GM19395 (cell line): Measurements from ENCODE around the gene ASPRV1.

Experiments
- ATAC-seq: cut with Tn5 transposase; IDR thresholded peaks from one replicate; pipeline ENCODE4 v1.9.1; 2021; ENCODE audit warnings: mild to moderate bottlenecking, moderate library complexity; ENCODE audit not compliant: unreplicated experiment

The ASPRV1 gene

GRCh38 chr2:69943843-69944525 is 17.4 kb downstream of the ASPRV1 start:
- ATAC-seq, result no peak

GRCh38 chr2:69943000-69943842 is 18.2 kb downstream of the ASPRV1 start:
- ATAC-seq, result no peak

GRCh38 chr2:69940691-69941090 is 20.7 kb downstream of the ASPRV1 start:
- no peak for ATAC-seq

- no peak for ATAC-seq
Observed at GRCh38 chr2:69939722-69940121, 21.7 kb downstream of the ASPRV1 start.

GRCh38 chr2:69937968-69938367 is 23.5 kb downstream of the ASPRV1 start:
- ATAC-seq, result no peak

- ATAC-seq, result no peak
Observed at GRCh38 chr2:69936906-69937305, 24.5 kb downstream of the ASPRV1 start.

- no peak for ATAC-seq
Observed at GRCh38 chr2:69935011-69935410, 26.4 kb downstream of the ASPRV1 start.

- ATAC-seq, result no peak
Observed at GRCh38 chr2:69934614-69934908, 26.9 kb downstream of the ASPRV1 start.

- ATAC-seq, result no peak
Observed at GRCh38 chr2:69933839-69934613, 27.4 kb downstream of the ASPRV1 start.

- no peak for ATAC-seq
Observed at GRCh38 chr2:69933254-69933828, 28.1 kb downstream of the ASPRV1 start.

- ATAC-seq, result no peak
Observed at GRCh38 chr2:69932596-69932922, 28.9 kb downstream of the ASPRV1 start.

- ATAC-seq, result no peak
Observed at GRCh38 chr2:69931832-69932595, 29.4 kb downstream of the ASPRV1 start.

GRCh38 chr2:69926849-69927515 is 34.4 kb downstream of the ASPRV1 start:
- ATAC-seq, result no peak

- ATAC-seq, result no peak
Observed at GRCh38 chr2:69923116-69923515, 38.3 kb downstream of the ASPRV1 start.

- no peak for ATAC-seq
Observed at GRCh38 chr2:69918401-69918800, 43.0 kb downstream of the ASPRV1 start.

GRCh38 chr2:69917852-69918251 is 43.6 kb downstream of the ASPRV1 start:
- ATAC-seq, result no peak

- no peak for ATAC-seq
Observed at GRCh38 chr2:69916106-69916505, 45.3 kb downstream of the ASPRV1 start.

GRCh38 chr2:69914950-69915945 is 46.2 kb downstream of the ASPRV1 start, which contains the start of gene MXD1:
TSS of gene MXD1 (plus strand) at chr2:69915109. CDS start at chr2:69915331, 222 bp downstream.
- ATAC-seq, result no peak
